PC-3 (cell line): ENCODE results near the gene RPS3. TPM values are rescaled to one million over a fixed set of nuclear protein-coding genes. Genes with fewer than 3 reads are reported as not detected.

Experiments
- ATAC-seq: fragments of 200-7000 bp; cut with Tn5 transposase; 2 replicates; pipeline ENCODE4 v1.9.1; 2020; ENCODE audit warnings: mild to moderate bottlenecking, moderate library complexity
- BruUV-seq: library from RNA; stranded (reverse); fragments of 400-500 nt; replicated peaks from 2 replicates; lab custom pipeline; 2021; lab: Mats Ljungman, UMichigan
- CTCF ChIA-PET: fragments of 300-600 bp; sonication (Branson Sonifier 250); formaldehyde crosslinking; loops from one replicate; lab custom pipeline; 2022; ENCODE audit warnings: antibody characterized with exemption; lab: Charles Lee
- POLR2A ChIA-PET: fragments of 300-600 bp; sonication (Branson Sonifier 250); formaldehyde crosslinking; loops from one replicate; lab custom pipeline; 2022; ENCODE audit warnings: antibody characterized with exemption; ENCODE audit not compliant: unreplicated experiment; lab: Charles Lee
- DNase-seq: peaks from one replicate; pipeline ENCODE4 v3.0.0-alpha.2; 2015
- H2AFZ ChIP-seq: fragments of 300-600 bp; sonication (generic); 2 replicates; pipeline ENCODE4 v1.6.0; 2016; ENCODE audit warnings: antibody characterized with exemption, low read length
- H3F3A ChIP-seq: fragments of 300-600 bp; sonication (generic); one replicate; pipeline ENCODE4 v1.6.0; 2017; ENCODE audit warnings: antibody characterized with exemption, low read length, control low read depth, mild to moderate bottlenecking; ENCODE audit not compliant: unreplicated experiment
- H3K27ac ChIP-seq: fragments of 300-600 bp; sonication (generic); 2 replicates; pipeline ENCODE4 v1.5.1; 2016; ENCODE audit warnings: mild to moderate bottlenecking, low read length
- H3K27me3 ChIP-seq: fragments of 300-600 bp; sonication (generic); 2 replicates; pipeline ENCODE4 v1.6.1; 2016; ENCODE audit warnings: low read length, mixed read lengths
- H3K36me3 ChIP-seq: fragments of 300-600 bp; sonication (generic); 2 replicates; pipeline ENCODE4 v1.6.1; 2016; ENCODE audit warnings: low read depth, mixed run types, low read length, mixed read lengths
- H3K4me1 ChIP-seq: fragments of 300-600 bp; sonication (generic); 2 replicates; pipeline ENCODE4 v1.5.1; 2016; ENCODE audit warnings: low read length; ENCODE audit not compliant: insufficient read depth
- H3K4me2 ChIP-seq: fragments of 300-600 bp; sonication (generic); 2 replicates; pipeline ENCODE4 v1.6.0; 2016; ENCODE audit warnings: low read length
- H3K4me3 ChIP-seq: fragments of 300-600 bp; sonication (generic); 2 replicates; pipeline ENCODE4 v1.5.1; 2016; ENCODE audit warnings: mild to moderate bottlenecking, low read length, mixed read lengths
- H3K79me2 ChIP-seq: fragments of 300-600 bp; sonication (generic); 2 replicates; pipeline ENCODE4 v1.6.1; 2017; ENCODE audit warnings: low read length, mixed read lengths
- H3K9ac ChIP-seq: fragments of 300-600 bp; sonication (generic); 2 replicates; pipeline ENCODE4 v1.6.0; 2016; ENCODE audit warnings: mild to moderate bottlenecking, low read length
- H3K9me2 ChIP-seq: fragments of 300-600 bp; sonication (generic); replicated peaks from 2 replicates; pipeline ENCODE4 v1.6.1; 2016; ENCODE audit warnings: mixed run types, low read length, mixed read lengths
- H3K9me3 ChIP-seq: fragments of 300-600 bp; sonication (generic); 2 replicates; pipeline ENCODE4 v1.6.1; 2016; ENCODE audit warnings: low read length, mixed read lengths
- H4K20me1 ChIP-seq: fragments of 300-600 bp; sonication (generic); 2 replicates; pipeline ENCODE4 v1.6.1; 2016; ENCODE audit warnings: low read length, mixed read lengths
- CTCF ChIP-seq: fragments of 300-600 bp; sonication (generic); conservative IDR thresholded peaks from 2 replicates; pipeline ENCODE4 v1.5.1; 2017; ENCODE audit warnings: antibody characterized with exemption, low read depth, mild to moderate bottlenecking, low read length
- EZH2 ChIP-seq: fragments of 300-600 bp; sonication (generic); IDR thresholded peaks from one replicate; pipeline ENCODE4 v1.6.1; 2017; ENCODE audit warnings: antibody characterized with exemption, mild to moderate bottlenecking, low read length; ENCODE audit not compliant: unreplicated experiment
- EZH2phosphoT487 ChIP-seq: fragments of 300-600 bp; sonication (generic); IDR thresholded peaks from 2 replicates; pipeline ENCODE4 v1.6.1; 2018; ENCODE audit warnings: mild to moderate bottlenecking, antibody characterized with exemption, low read length, borderline replicate concordance
- intact Hi-C: fragments of 100-400 bp; cut with micrococcal nuclease; formaldehyde crosslinking; loops from 2 replicates; pipeline ENCODE4 v1.9.0; 2023
- total RNA-seq: library from RNA; depleted of rRNA; stranded (reverse); fragments of >200 nt; gene quantifications from 2 replicates; pipeline ENCODE4 v1.2.3, GENCODE V29; 2014

RPS3 gene
- total RNA-seq, 1 experiment from 2014 or later: 2,018 TPM

GRCh38 chr11:75434051-75434450 is 34.7 kb downstream of the RPS3 start:
- no peak for TF ChIP-seq CTCF
- TF ChIP-seq EZH2phosphoT487: no peak
- TF ChIP-seq EZH2: no peak
- no peak overlapping the region for H3K4me3 ChIP-seq
- no peak overlapping the region for H2AFZ ChIP-seq
- ATAC-seq: no peak
- no peaks in the 10 kb centered on the region for H3K27me3 ChIP-seq
- ChIA-PET POLR2A (interaction anchor here (0.6 kb wide), 1 partner anchor 34 kb away, joined by 3 read pairs; no protein-coding TSS in a partner anchor), CTCF (no interaction called here)
- H3K4me2 ChIP-seq: no peak overlapping the region
- intact Hi-C loops: no loop called here
- no peaks in the 10 kb centered on the region for H4K20me1 ChIP-seq
- no TSS peak for BruUV-seq
- H3K4me1 ChIP-seq: peaks cover 19% of the 10 kb centered on the region
- H3K36me3 ChIP-seq: no peaks in the 10 kb centered on the region
- no peaks in the 10 kb centered on the region for H3K9me3 ChIP-seq
- H3F3A ChIP-seq: no peaks in the 10 kb centered on the region
- H3K9ac ChIP-seq: no peak overlapping the region
- H3K79me2 ChIP-seq: no peaks in the 10 kb centered on the region
- DNase-seq: no peak
- H3K9me2 ChIP-seq: no peaks in the 10 kb centered on the region
- no peak overlapping the region for H3K27ac ChIP-seq

GRCh38 chr11:75434886-75435570 is 35.7 kb downstream of the RPS3 start:
- no peak for ATAC-seq
- intact Hi-C loops: no loop called here
- H3K4me1 ChIP-seq: peaks cover 12% of the 10 kb centered on the region
- no peaks in the 10 kb centered on the region for H4K20me1 ChIP-seq
- H3K79me2 ChIP-seq: no peaks in the 10 kb centered on the region
- H3K9me2 ChIP-seq: no peaks in the 10 kb centered on the region
- H3F3A ChIP-seq: no peaks in the 10 kb centered on the region
- ChIA-PET POLR2A (no interaction called here), CTCF (no interaction called here)
- no peaks in the 10 kb centered on the region for H3K9me3 ChIP-seq
- H3K27me3 ChIP-seq: no peaks in the 10 kb centered on the region
- TF ChIP-seq EZH2 (no peak), CTCF (no peak), EZH2phosphoT487 (no peak)
- H3K27ac ChIP-seq: no peak overlapping the region
- no peaks in the 10 kb centered on the region for H3K36me3 ChIP-seq
- no TSS peak for BruUV-seq
- DNase-seq: no peak
- no peak overlapping the region for H2AFZ ChIP-seq
- H3K4me3 ChIP-seq: no peak overlapping the region
- no peak overlapping the region for H3K4me2 ChIP-seq
- no peak overlapping the region for H3K9ac ChIP-seq

GRCh38 chr11:75435571-75435925 is 36.2 kb downstream of the RPS3 start:
- Histone ChIP-seq H2AFZ (no peak overlapping the region), H3K9me3 (no peaks in the 10 kb centered on the region), H3F3A (no peaks in the 10 kb centered on the region), H3K9me2 (no peaks in the 10 kb centered on the region), H3K9ac (no peak overlapping the region), H3K79me2 (no peaks in the 10 kb centered on the region), H3K4me3 (no peak overlapping the region), H3K27me3 (no peaks in the 10 kb centered on the region), H3K4me1 (peaks cover 9% of the 10 kb centered on the region), H3K4me2 (no peak overlapping the region), H3K27ac (no peak overlapping the region), H4K20me1 (no peaks in the 10 kb centered on the region), H3K36me3 (no peaks in the 10 kb centered on the region)
- DNase-seq (no peak), ATAC-seq (no peak)
- ChIA-PET POLR2A (no interaction called here), CTCF (no interaction called here)
- no TSS peak for BruUV-seq
- TF ChIP-seq EZH2phosphoT487 (no peak), CTCF (no peak), EZH2 (no peak)
- intact Hi-C loops: no loop called here
